ENCODE data around the gene TTC16.

- TF ChIP-seq, protein P1, sequence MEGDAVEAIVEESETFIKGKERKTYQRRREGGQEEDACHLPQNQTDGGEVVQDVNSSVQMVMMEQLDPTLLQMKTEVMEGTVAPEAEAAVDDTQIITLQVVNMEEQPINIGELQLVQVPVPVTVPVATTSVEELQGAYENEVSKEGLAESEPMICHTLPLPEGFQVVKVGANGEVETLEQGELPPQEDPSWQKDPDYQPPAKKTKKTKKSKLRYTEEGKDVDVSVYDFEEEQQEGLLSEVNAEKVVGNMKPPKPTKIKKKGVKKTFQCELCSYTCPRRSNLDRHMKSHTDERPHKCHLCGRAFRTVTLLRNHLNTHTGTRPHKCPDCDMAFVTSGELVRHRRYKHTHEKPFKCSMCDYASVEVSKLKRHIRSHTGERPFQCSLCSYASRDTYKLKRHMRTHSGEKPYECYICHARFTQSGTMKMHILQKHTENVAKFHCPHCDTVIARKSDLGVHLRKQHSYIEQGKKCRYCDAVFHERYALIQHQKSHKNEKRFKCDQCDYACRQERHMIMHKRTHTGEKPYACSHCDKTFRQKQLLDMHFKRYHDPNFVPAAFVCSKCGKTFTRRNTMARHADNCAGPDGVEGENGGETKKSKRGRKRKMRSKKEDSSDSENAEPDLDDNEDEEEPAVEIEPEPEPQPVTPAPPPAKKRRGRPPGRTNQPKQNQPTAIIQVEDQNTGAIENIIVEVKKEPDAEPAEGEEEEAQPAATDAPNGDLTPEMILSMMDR (conservative IDR thresholded peaks at IDR 0.05 in 1 of 2, IDR thresholded peaks at IDR 0.05 in 1 of 2; ENCODE audit: low read depth in 1 of 2, low read length in 2 of 2): no peak
- TF ChIP-seq EZH2 (IDR thresholded peaks at IDR 0.05; ENCODE audit: low read length, missing control alignments): no peak
Measured at GRCh38 chr9:127722055-127722745, 6.3 kb downstream of the TTC16 start.

Measured in fibroblast of lung (primary cell).